ENCODE data around the gene RAB25.

The RAB25 gene

DNA sequence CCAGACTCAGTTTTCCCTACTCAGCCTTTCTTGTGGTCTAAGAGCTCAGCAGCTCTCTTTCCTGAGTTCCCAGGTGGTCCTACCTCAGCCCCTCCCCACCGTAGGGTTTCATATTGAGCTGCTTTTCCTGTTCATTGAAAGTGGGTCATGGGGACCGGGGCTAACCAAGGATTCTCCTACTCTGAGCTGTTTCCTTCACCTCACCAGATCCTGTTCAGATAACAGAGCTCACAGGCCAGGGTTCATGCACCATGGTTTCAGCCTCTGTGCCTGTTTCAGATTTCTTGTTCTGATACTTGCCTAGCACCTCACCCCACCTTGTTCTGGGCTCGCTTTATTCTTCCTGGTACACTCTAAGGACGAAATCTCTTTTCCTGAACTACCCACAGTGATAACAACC lies 15.9 kb upstream of the RAB25 start:
- POLR2A ChIA-PET (ENCODE audit: low non-redundant PET): interaction anchor here (0.6 kb wide), 1 partner anchor 83 kb away, joined by 3 read pairs; no protein-coding TSS in a partner anchor

GRCh38 chr1:156048663-156049258 lies 12.2 kb upstream of the RAB25 start:
- H3K27ac ChIP-seq: no peak overlapping the region
- TF ChIP-seq, protein P1, sequence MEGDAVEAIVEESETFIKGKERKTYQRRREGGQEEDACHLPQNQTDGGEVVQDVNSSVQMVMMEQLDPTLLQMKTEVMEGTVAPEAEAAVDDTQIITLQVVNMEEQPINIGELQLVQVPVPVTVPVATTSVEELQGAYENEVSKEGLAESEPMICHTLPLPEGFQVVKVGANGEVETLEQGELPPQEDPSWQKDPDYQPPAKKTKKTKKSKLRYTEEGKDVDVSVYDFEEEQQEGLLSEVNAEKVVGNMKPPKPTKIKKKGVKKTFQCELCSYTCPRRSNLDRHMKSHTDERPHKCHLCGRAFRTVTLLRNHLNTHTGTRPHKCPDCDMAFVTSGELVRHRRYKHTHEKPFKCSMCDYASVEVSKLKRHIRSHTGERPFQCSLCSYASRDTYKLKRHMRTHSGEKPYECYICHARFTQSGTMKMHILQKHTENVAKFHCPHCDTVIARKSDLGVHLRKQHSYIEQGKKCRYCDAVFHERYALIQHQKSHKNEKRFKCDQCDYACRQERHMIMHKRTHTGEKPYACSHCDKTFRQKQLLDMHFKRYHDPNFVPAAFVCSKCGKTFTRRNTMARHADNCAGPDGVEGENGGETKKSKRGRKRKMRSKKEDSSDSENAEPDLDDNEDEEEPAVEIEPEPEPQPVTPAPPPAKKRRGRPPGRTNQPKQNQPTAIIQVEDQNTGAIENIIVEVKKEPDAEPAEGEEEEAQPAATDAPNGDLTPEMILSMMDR (conservative IDR thresholded peaks at IDR 0.05; ENCODE audit: low read depth): no peak
- POLR2A ChIA-PET (ENCODE audit: low non-redundant PET): no interaction called here
- CTCF ChIA-PET: no interaction called here
- DNase-seq (ENCODE audit: low spot score): no peak

More for the DNA sequence above, 15.9 kb upstream of the RAB25 start:
- CTCF ChIA-PET: interaction anchor here (0.6 kb wide), 2 partner anchors 37 to 55 kb away, joined by 3 to 4 read pairs; no protein-coding TSS in a partner anchor
- H3K27ac ChIP-seq: no peak overlapping the region
- TF ChIP-seq, protein P1 (conservative IDR thresholded peaks at IDR 0.05; ENCODE audit: low read depth): no peak
- no peak for DNase-seq (ENCODE audit: low spot score)

DNA sequence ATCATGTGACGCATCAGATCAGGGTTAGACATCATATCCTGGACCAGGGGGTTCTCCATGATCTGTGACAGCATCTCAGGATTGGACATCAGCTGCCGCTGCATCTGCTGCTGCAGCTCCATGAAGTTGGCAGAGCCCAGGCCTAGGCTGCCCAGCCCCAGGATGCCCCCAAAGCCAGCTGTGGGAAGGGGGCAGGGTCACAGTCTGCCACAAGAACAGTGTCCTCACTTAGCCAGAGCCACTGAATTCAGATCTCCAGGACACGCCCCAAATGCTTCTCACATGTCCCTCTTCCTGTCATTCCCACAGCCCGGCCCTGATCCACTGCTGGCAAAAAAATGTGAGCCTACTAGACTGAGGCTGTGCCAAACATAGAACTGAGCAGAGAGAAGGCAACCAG lies 10.6 kb upstream of the RAB25 start:
- H3K27ac ChIP-seq: peak overlapping the region; percentile 2
- POLR2A ChIA-PET (ENCODE audit: low non-redundant PET): interaction anchor here (1.3 kb wide), 1 partner anchor 162 kb away, joined by 3 read pairs; the partner anchor contains the start of gene PMF1
- DNase-seq (ENCODE audit: low spot score): no peak
- CTCF ChIA-PET: no interaction called here
- TF ChIP-seq, protein P1 (conservative IDR thresholded peaks at IDR 0.05; ENCODE audit: low read depth): no peak

- TF ChIP-seq, protein P1 (conservative IDR thresholded peaks at IDR 0.05; ENCODE audit: low read depth): no peak
- H3K27ac ChIP-seq: peak overlapping the region; percentile 2; the same call in 1 of the 2 replicates
- POLR2A ChIA-PET (ENCODE audit: low non-redundant PET): interaction anchor here (0.6 kb wide), 2 partner anchors 54 to 111 kb away, joined by 3 read pairs; no protein-coding TSS in a partner anchor
- no peak for DNase-seq (ENCODE audit: low spot score)
- CTCF ChIA-PET: interaction anchor here (0.6 kb wide), 3 partner anchors 20 to 76 kb away, joined by 3 read pairs; no protein-coding TSS in a partner anchor
These were observed 9.8 kb upstream of the RAB25 start for GRCh38 chr1:156051011-156051725.

GRCh38 chr1:156052862-156053767 lies 7.8 kb upstream of the RAB25 start:
- H3K27ac ChIP-seq: peak overlapping the region; percentile 96
- TF ChIP-seq, protein P1 (conservative IDR thresholded peaks at IDR 0.05; ENCODE audit: low read depth): no peak
- POLR2A ChIA-PET (ENCODE audit: low non-redundant PET): no interaction called here
- CTCF ChIA-PET: interaction anchor here (0.6 to 0.9 kb wide), 4 partner anchors 20 to 266 kb away, joined by 4 to 5 read pairs (median 4); no protein-coding TSS in a partner anchor
- DNase-seq (ENCODE audit: low spot score): peak; percentile 77

All from RWPE1 (cell line).